CD4-positive, alpha-beta T cell treated with Interleukin-12 subunit alpha and Interleukin-12 subunit beta, for 1 hour (primary cell): ENCODE measurements around the gene ANKRD13A.
"Not testable (repeated sequence)": the region's sequence is repeated elsewhere in the genome, so short reads cannot be mapped to it uniquely, and the experiment has no call there.

Experiments
- DNase-seq: peaks from one replicate; pipeline ENCODE4 v3.0.0-alpha.2; 2020

The ANKRD13A gene

DNA sequence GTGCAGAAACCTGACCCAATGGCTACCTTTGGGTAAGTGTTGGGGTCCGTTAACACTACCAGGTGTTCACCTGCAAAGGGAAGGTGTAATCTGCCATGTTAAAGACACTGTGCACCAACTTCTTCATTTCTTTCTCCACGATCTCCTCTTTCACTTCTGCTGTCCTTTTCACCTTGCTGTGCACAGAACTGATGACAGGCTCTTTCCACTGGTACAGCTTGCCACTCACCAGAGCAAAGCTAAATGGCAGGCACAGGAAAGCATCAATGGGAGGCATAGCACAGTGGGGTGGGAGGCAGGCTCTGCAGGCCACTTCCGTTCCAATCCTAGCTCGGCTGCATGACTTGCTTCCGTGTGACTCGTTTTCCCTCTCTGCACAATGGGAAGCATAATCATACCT lies 51.7 kb downstream of the ANKRD13A start:
- no peak for DNase-seq

DNA sequence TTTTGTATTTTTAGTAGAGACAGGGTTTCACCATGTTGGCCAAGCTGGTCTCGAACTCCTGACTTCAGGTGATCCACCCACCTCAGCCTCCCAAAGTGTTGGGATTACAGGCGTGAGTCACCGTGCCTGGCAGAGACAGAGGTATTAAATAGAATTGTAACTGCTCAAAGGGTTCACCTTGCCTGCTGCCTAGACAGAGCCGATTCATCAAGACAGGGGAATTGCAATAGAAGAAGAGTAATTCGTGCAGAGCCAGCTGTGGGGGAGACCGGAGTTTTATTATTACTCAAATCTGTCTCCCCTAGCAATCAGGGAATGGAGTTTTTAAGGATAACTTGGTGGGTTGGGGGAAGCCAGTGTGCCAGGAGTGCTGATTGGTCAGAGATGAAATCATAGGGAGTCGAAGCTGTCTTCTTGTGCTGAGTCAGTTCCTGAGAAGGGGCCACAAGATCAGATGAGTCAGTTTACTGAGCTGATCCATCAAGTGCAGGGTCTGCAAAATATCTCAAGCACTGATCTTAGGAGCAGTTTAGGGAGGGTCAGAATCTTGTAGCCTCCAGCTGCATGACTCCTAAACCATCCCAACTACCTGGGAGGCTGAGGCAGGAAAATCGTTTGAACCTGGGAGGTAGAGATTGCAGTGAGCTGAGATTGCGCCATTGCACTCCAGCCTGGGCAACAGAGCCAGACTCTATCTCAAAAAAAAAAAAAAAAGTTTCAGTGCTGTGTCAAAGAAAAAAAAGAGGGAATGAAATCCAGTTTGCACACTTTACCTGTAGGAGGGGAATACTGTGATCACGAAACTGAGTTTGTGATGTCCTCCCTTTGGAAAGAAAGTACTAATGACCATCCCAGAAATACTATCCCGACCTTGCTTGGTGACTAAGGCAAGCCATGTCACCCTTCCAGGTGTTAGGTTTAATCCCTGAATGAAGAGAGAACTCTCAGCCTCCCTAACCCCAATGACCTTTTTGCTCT lies 56.4 kb downstream of the ANKRD13A start:
- DNase-seq = not testable (repeated sequence)

DNA sequence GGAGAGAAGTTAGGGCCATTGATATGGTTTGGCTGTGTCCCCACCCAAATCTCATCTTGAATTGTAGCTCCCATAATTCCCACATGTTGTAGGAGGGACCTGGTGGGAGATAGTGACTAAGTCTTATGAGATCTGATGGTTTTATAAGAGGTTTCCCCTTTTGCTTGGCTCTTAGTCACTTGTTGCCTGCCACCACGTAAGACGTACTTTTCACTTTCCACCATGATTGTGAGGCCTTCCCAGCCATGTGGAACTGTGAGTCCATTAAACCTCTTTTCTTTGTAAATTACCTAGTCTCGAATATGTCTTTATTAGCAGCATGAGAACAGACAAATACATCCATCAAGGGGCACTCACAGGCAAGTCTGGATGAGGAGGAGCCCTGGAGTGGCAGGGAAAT lies 57.4 kb downstream of the ANKRD13A start:
- DNase-seq = not testable (repeated sequence)

DNA sequence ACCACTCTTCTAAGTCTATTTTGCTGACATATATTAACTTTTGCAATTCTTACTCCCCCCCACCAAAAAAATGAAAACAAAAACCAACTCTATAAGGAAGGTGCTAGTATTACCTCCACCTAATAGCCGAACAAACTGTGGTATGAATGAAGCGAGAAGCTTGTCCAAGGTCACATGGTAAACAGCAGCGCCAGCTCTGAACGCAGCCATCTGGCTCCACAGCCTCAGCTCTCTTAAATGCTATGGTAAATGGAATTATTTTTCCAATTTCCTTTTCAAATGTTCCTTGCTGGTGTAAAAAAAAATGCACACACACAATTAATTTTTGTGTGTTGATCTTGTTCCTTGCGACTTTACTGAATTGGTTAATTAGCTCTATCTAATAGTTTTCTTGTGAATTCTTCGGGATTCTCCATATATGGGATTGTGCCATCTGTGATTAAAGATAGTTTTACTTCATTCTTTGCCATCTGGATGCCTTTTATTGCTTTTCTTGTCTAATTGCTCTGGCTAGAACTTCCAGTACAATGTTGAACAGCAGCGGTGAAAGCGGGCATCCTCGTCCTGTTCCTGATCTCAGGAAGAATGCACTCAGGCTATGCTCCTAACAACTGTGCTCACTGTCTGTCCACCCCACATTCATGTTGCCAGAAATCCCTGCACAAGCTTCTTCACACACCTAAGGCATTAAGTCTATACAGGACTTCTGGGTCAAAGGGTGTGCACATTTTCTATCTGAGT lies 59.8 kb downstream of the ANKRD13A start:
- DNase-seq = no peak

DNA sequence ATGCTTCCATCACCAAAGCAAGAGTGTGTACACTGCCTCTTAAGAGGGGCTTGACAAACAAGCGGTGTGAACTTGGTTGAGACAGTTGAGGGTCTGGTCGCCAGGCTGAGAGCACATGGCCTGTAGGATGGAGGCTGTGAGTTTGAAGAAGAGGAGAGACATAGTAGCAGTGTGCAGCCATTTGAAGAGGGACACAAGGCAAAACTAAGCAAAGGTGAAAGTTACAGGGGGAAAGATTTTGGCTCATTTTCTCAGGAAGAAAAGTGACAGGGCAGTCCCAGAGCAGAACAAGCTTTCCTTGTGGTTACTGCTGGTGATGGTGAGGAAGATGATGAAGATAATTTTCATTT lies 60.4 kb downstream of the ANKRD13A start:
- no peak for DNase-seq

DNA sequence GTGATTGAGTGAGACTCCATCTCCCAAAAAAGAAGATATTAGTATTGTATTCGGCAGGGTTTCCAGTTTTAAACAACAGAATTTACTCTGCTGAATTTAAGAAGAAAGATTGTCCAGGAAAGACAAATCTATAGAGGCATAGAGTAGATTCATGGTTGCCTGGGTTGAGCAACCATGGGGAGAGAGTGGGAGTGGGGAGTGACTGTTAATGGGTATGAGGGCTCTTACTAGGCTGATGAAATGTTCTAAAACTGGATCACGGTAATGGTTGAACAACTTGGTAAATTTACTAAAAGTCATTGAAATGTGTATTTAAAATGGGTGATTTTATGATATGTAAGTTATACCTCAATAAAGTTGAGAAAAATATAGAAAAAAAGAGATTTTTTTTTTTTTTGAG lies 63.0 kb downstream of the ANKRD13A start:
- no peak for DNase-seq

DNA sequence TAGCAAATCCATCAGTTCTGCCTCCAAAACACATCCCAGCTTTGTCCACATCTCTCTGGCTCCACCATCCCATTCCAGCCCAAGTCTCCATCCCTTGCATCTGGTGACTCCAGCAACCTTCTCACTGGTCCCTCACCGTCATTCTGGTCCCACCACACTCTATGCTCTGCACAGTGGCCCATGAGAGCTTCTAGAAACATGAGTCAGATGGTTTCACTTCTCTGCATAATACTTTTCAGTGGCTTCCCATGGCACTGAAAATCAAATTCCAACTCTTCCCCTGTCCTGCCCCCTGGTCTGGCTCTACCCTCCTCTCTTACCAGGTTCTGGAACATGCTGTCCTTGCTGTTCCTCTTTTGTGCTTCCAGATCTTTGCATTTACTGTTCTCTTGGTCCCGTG lies 66.3 kb downstream of the ANKRD13A start:
- DNase-seq = no peak

DNA sequence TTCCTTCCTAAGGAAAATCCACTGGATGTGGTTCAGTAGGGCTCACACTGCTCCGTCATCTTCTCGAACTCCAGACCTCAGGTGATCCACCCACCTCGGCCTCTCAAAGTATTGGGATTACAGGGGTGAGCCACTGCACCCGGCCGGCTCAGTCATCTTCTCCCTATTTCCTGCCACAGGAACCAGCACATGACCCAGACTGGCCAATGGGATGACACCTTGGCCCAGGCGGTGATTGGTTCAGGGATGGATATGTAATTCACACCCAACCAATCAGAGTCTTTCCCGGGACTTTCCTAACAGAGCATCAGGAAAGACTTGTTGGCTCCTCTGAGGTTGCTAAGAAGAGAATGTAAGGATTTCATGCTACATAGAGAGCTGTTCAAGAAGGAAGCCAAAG lies 68.3 kb downstream of the ANKRD13A start:
- DNase-seq = no peak

DNA sequence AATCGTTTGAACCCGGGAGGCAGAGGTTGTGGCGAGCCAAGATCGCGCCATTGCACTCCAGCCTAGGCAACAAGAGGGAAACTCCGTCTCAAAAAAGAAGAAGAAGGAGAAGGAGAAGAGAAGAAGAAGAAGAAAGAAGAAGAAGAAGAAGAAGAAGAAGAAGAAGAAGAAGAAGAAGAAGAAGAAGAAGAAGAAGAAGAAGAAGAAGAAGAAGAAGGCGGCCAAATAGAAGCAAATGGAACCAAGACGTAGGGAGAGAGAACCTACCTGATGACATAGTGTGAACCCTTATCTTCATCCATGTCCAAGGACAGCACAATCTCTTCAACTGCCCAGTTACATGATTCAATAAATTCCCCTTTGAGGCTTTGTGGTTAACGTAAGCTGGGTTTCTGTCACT lies 68.9 kb downstream of the ANKRD13A start:
- not testable (repeated sequence) for DNase-seq

DNA sequence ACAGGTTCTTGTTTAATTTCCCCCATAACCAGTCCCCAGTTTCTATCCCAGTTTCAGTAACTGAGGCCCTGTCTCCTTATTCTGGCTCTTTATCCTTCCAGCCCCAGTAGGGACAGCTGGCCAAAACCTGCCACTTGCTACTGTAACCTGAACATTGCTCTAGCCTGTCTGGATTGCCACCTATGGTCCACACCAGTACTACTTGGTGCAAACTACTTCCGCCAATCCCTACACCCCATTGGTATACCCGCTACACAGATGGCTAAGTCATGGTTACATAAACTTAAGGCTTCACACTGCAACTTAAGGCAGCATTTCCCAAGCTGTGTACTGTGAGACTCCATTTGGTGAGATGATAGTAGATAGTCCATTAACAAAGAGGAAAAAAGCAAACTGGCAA lies 69.4 kb downstream of the ANKRD13A start:
- no peak for DNase-seq

DNA sequence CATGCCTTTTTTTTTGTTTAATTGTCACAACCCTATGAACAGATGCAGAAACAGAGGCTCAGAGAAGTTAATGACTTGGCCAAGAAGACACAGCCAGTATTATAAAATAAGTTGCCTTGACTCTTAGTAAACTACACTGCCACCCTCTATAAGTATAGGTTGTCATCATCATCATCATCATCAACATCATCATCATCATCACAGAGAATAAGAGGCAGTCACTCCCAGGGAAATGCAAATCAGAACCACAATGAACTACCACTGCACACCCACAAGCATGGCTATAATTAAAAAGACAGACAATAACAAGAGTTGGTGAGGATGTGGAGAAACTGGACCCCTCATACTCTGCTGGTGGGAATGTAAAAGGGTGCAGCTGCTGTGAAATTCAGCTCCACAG lies 72.3 kb downstream of the ANKRD13A start:
- DNase-seq = no peak

DNA sequence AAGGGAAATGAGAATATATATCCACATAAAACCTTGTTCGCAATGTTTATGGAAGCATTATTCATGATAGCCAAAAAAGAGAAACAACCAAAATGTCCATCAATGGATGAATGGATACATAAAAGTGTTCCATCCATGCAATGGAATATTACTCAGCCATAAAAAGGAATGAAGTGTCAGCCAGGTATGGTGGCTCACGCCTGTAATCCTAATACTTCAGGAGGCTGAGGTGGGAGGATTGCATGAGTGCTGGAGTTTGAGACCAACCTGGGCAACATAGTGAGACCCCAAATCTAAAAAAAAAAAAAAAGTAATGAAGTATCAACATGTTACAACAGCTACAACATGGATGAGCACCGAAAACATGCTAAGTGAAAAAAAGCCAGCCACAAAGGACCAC lies 72.7 kb downstream of the ANKRD13A start:
- DNase-seq = no peak

DNA sequence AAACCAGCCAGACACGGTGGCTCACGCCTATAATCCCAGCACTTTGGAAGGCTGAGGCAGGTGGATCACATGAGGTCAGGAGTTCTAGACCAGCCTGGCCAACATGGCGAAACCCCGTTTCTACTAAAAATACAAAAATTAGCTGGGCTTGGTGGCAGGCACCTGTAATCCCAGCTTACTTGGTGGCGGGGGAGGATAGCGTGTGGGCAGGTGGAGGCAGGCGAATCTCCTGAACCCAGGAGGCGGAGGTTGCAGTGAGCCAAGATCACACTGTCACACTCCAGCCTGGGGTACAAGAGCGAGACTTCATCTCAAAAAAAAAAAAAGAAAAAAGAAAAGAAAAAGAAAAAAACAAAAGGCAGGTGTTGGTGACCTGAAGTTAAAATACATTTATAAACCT lies 73.4 kb downstream of the ANKRD13A start:
- DNase-seq = not testable (repeated sequence)

DNA sequence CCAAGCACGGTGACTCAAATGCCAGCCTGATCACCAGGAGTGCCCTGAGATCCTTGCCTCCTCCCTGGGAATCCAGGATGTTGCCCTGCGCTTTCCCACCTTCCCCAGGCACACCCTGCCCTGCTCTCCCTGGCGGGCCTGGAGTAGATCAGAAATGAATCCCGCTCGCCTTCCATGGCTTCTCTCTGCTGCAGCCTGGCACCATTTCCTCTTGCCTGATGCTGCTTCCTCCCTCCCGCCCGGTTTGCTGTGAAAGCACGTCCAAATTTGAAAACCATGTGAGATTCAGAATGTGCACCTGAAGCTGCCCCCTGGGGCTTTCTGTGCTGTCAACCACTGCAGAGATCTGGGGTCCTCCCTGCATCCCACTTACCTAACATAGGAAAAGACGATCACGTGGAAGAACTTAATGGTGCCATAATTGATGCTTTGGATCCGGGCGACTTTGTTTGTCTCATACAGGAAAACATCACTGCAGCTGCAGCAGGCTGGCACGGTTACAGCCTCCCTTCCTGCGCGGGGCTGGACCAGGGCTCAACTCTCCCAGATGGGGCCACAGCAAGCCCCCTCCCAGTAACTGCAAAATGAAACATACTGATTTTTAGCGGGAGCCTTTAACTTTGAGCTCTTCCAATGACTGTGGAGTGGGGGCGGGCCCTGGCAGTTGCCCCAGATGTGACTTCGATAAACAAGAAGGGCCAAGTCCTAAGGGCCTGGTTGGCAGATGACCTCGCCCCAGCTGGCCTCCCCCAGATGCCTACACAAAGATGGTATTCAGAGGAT lies 74.0 kb downstream of the ANKRD13A start:
- DNase-seq = peak; percentile 10

DNA sequence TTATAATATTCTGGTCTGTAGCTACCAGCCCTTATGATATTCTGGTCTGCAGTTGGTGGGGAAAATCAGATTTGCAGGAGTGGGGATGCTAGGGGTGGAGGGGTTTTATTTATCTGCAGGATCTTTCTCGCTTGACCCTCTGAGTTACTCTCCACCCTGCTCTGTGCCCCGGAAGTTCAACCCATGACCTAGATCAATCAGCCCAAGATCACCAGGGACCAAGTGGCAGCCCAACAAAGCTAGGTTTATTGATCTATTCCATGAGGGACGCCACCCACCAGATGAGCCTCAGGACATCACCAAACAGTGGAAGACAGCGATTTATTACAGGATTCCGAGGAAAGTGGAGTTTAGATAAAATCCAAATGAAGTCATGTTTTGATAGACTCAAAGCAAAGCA lies 74.9 kb downstream of the ANKRD13A start:
- DNase-seq = no peak

DNA sequence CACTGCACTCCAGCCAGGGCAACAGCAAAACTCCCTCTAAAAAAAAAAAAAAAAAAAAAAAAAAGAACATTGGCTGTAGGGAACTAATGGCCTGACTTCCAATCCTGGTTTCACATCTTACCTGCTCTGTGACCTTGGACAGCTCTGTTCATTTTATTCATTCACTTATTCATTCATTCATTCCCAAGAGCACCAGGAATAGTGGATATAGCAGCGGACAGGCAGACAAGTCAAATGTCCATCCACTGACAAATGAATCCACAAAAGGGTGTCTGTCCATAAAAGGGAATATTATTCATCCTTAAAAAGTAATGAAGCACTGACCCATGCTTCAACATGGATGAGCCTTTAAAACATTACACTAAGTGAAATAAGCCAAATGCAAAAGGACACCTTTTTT lies 76.7 kb downstream of the ANKRD13A start:
- DNase-seq = no peak

DNA sequence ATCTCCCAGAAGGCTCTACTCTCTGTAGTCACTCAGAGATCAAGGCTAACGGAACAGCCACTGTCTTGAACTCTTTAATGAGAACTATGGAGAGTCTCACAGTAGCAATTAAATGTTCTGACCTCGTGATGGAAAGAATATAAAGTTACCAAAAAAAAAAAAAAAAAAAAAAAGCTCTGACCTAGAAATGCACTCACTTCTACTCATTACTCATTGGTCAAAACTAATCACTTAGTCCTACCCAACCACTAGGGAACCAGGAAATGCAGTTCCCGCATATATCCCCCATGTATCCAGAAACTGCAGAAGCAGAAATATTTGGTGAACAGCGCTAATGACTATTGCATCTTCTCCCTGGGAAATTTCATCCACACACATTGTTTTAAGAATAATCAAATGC lies 78.6 kb downstream of the ANKRD13A start:
- no peak for DNase-seq

DNA sequence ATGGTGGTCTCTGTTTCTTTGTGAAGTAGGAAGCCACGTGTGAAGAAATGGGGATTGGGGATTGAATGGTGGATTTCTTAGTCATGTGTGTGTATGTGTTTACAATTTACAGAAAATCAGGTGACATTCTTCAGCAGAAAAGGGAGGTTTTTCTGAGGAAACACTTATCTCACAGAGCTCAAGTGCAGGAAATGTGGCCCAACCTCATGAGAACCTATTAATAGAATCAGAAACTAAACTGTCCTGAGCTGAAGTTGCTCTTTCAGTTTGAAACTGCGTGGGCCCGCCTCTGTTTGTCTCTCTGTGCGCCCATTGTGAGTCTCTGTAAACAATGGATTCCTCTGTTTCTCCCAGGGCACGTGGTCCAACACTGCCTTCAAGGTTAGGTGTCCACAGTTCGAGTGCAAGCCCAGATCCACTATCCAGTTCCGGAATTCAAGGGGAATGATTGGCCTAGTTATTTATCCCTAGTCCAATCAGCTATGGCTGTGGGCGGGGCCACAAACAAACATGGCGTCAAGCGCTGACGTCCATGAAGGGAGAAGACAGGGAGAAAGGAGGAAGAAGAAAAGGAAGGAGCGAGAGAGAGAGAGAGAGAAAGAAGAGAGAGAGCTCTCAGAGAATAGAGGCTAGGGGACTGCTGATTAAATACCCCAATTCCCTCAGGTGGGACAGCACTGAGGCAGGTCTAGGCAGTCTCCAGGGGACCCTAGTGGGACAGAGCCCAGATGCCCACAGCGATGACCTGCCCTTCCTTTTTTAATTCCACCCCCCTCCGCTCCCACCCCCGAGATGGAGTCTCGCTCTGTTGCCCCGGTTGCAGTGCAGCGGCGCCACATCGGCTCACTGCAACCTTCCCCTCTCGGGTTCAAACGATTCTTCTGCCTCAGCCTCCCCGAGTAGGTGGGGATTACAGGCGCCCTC lies 80.5 kb downstream of the ANKRD13A start:
- peak; percentile 88 for DNase-seq

DNA sequence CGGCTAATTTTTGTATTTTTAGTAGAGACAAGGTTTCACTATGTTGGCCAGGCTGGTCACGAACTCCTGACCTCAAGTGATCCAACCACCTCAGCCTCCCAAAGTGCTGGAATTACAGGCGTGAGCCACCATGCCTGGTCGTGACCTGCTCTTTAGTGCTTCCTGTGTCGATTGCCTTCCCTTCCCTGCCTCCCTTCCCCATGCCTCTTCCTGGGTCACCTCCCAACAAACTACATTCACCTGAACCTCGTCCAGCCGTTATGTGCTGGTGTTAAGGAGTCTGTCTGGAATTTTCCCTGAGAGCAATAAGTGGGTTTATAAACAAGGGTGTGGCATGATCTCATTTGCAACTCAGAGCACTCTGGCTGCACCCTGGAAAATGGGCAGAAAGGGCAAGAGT lies 81.2 kb downstream of the ANKRD13A start:
- no peak for DNase-seq

DNA sequence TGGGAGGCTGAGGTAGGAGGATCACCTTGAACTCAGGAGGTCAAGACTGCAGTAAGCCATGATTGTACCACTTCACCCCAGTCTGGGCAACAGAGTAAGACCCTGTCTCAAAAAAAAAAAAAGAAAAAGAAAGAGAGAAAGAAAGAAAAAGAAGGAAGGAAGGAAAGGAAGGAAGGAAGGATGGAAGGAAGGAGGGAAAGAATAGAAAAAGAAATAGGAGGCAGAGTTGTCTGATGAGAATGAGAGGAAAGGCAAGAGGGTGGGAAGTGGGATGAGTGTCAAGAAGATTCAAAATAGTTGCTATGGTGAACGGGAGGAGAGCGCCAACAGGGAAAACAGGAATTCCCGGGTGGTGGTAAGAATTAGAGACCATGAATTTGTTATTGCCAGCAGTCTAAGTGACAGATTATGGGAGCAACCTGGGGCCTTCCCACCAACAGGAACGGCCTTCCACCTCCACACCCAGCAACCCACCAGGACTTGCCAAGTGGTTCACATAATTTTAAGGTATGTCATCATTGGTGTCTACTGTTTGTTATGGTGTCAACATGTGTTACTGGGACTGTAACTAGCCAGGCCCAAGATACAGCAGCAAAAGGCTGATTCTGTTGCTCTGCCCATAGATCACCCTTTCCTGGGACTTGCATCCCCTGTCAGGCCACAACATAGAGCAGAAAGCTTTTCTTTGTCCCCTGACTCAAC lies 85.2 kb downstream of the ANKRD13A start:
- DNase-seq = no peak

DNA sequence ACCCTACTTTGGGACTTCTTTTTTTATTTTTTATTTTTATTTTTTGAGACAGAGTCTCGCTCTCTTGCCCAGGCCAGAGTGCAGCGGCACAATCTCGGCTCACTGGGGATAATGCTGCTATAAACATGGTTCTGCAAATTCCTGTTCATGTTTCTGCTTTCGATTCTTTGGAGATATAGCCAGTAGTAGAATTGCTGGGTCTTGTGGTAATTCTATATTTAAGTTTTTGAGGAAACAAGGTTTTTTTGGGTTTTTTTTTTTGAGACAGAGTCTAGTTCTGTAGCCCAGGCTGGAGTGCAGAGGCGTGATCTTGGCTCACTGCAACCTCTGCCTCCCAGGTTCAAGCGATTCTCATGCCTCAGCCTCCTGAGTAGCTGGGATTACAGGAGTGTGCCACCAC lies 89.0 kb downstream of the ANKRD13A start:
- DNase-seq = peak; percentile 6

DNA sequence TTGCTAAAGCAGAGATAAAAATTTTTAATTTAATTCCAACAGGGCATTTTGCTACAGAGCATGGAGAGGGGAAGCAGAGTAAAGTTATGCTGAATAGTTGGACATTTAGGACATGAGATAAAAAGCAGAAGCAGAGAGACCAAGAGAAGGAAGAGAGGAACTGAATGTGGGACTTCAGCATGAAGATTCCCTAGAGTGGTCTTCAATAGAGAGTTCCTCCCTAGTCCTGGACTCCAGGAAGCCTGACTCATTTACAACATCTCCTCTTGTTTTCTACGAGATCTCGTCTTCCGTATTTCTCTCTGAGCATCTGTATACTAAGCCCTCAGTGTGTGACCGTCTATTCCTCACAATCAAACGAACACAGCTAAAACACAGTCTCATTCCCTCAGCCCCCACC lies 89.7 kb downstream of the ANKRD13A start:
- DNase-seq = no peak
